Measurements from ENCODE around the gene ZNF598. TPM values are rescaled to one million over a fixed set of nuclear protein-coding genes. Genes with fewer than 3 reads are reported as not detected.

ZNF598 gene
- polyA plus RNA-seq, 2 donors, result 27.9 to 36.4 TPM

- Histone ChIP-seq H3K27ac (ENCODE audit: low read depth in 2 of 2, low read length in 1 of 2) (peak overlapping the region; percentile 97 to 99), H3K36me3 (ENCODE audit: control insufficient read depth in 2 of 2, insufficient read depth in 2 of 2, low read length in 1 of 2) (peaks cover 0 to 34% of the 10 kb centered on the region in 2 donors), H3K27me3 (ENCODE audit: control insufficient read depth in 1 of 2, insufficient read depth in 2 of 2, low read length in 2 of 2) (peaks cover 0 to 2% of the 10 kb centered on the region in 2 donors), H3K4me3 (ENCODE audit: low read depth in 1 of 2, low read length in 2 of 2) (peak overlapping the region; percentile 89 to 100), H3K9me3 (ENCODE audit: control insufficient read depth in 2 of 2, insufficient read depth in 1 of 2, low read depth in 1 of 2, low read length in 1 of 2) (no peaks in the 10 kb centered on the region), H3K4me1 (ENCODE audit: control insufficient read depth in 2 of 2, insufficient read depth in 2 of 2, low read length in 1 of 2) (peaks cover 4 to 19% of the 10 kb centered on the region in 2 donors)
- WGBS, 2 donors, result 2% methylated on average over 22 of the region's 22 CpGs
These were observed 37.1 kb downstream of the ZNF598 start for GRCh38 chr16:1972490-1972877.

- H3K27ac ChIP-seq (ENCODE audit: low read depth in 2 of 2, low read length in 1 of 2), result peak within 1 kb of the TSS; percentile 97 to 99
- peaks cover 0 to under 1% of the 10 kb centered on the region in 2 donors for H3K27me3 ChIP-seq (ENCODE audit: control insufficient read depth in 1 of 2, insufficient read depth in 2 of 2, low read length in 2 of 2)
- H3K36me3 ChIP-seq (ENCODE audit: control insufficient read depth in 2 of 2, insufficient read depth in 2 of 2, low read length in 1 of 2), result peaks cover 0 to 30% of the 10 kb centered on the region in 2 donors
- peak within 1 kb of the TSS; percentile 89 to 100 for H3K4me3 ChIP-seq (ENCODE audit: low read depth in 1 of 2, low read length in 2 of 2)
- WGBS, 2 donors, result 0 to 1% methylated on average over 78 of the region's 78 CpGs
- H3K4me1 ChIP-seq (ENCODE audit: control insufficient read depth in 2 of 2, insufficient read depth in 2 of 2, low read length in 1 of 2), result peaks cover 4 to 14% of the 10 kb centered on the region in 2 donors
- no peaks in the 10 kb centered on the region for H3K9me3 ChIP-seq (ENCODE audit: control insufficient read depth in 2 of 2, insufficient read depth in 1 of 2, low read depth in 1 of 2, low read length in 1 of 2)
These were observed 37.7 kb downstream of the ZNF598 start, which contains the start of gene TBL3 for GRCh38 chr16:1971796-1972489. TSS of gene TBL3 (plus strand) at chr16:1972053. CDS start at chr16:1972165, 112 bp downstream.

- Histone ChIP-seq H3K4me1 (ENCODE audit: control insufficient read depth in 2 of 2, insufficient read depth in 2 of 2, low read length in 1 of 2) (peaks cover 1 to 19% of the 10 kb centered on the region in 2 donors), H3K36me3 (ENCODE audit: control insufficient read depth in 2 of 2, insufficient read depth in 2 of 2, low read length in 1 of 2) (peaks cover 0 to 2% of the 10 kb centered on the region in 2 donors), H3K27me3 (ENCODE audit: control insufficient read depth in 1 of 2, insufficient read depth in 2 of 2, low read length in 2 of 2) (no peaks in the 10 kb centered on the region), H3K9me3 (ENCODE audit: control insufficient read depth in 2 of 2, insufficient read depth in 1 of 2, low read depth in 1 of 2, low read length in 1 of 2) (no peaks in the 10 kb centered on the region), H3K4me3 (ENCODE audit: low read depth in 1 of 2, low read length in 2 of 2) (no peak overlapping the region), H3K27ac (ENCODE audit: low read depth in 2 of 2, low read length in 1 of 2) (no peak overlapping the region)
- 89 to 90% methylated on average over 41 of the region's 41 CpGs for WGBS, 2 donors
These were observed 41.3 kb downstream of the ZNF598 start for GRCh38 chr16:1968146-1968953.

GRCh38 chr16:1966460-1966859 is 43.2 kb downstream of the ZNF598 start, which contains the start of gene RNF151:
TSS of gene RNF151 (plus strand) at chr16:1966856. CDS start at chr16:1966882, 26 bp downstream.
- Histone ChIP-seq H3K27ac (ENCODE audit: low read depth in 2 of 2, low read length in 1 of 2) (peak within 1 kb of the TSS in 1 of 2 donors; percentile 93), H3K9me3 (ENCODE audit: control insufficient read depth in 2 of 2, insufficient read depth in 1 of 2, low read depth in 1 of 2, low read length in 1 of 2) (no peaks in the 10 kb centered on the region), H3K4me3 (ENCODE audit: low read depth in 1 of 2, low read length in 2 of 2) (peak within 1 kb of the TSS; percentile 68 to 89), H3K4me1 (ENCODE audit: control insufficient read depth in 2 of 2, insufficient read depth in 2 of 2, low read length in 1 of 2) (peaks cover 0 to 15% of the 10 kb centered on the region in 2 donors), H3K36me3 (ENCODE audit: control insufficient read depth in 2 of 2, insufficient read depth in 2 of 2, low read length in 1 of 2) (peaks cover 2 to 16% of the 10 kb centered on the region in 2 donors), H3K27me3 (ENCODE audit: control insufficient read depth in 1 of 2, insufficient read depth in 2 of 2, low read length in 2 of 2) (no peaks in the 10 kb centered on the region)
- WGBS, 2 donors, result 93 to 96% methylated on average over 6 of the region's 6 CpGs

- 18% methylated on average over 24 of the region's 24 CpGs for WGBS, 2 donors
- Histone ChIP-seq H3K4me3 (ENCODE audit: low read depth in 1 of 2, low read length in 2 of 2) (peak overlapping the region; percentile 68 to 89), H3K36me3 (ENCODE audit: control insufficient read depth in 2 of 2, insufficient read depth in 2 of 2, low read length in 1 of 2) (peaks cover 2 to 21% of the 10 kb centered on the region in 2 donors), H3K27me3 (ENCODE audit: control insufficient read depth in 1 of 2, insufficient read depth in 2 of 2, low read length in 2 of 2) (no peaks in the 10 kb centered on the region), H3K4me1 (ENCODE audit: control insufficient read depth in 2 of 2, insufficient read depth in 2 of 2, low read length in 1 of 2) (peaks cover 2 to 16% of the 10 kb centered on the region in 2 donors), H3K27ac (ENCODE audit: low read depth in 2 of 2, low read length in 1 of 2) (peak overlapping the region; percentile 93 to 98), H3K9me3 (ENCODE audit: control insufficient read depth in 2 of 2, insufficient read depth in 1 of 2, low read depth in 1 of 2, low read length in 1 of 2) (no peaks in the 10 kb centered on the region)
These were observed 44.1 kb downstream of the ZNF598 start for GRCh38 chr16:1965396-1966001.

- peaks cover 2 to 21% of the 10 kb centered on the region in 2 donors for H3K36me3 ChIP-seq (ENCODE audit: control insufficient read depth in 2 of 2, insufficient read depth in 2 of 2, low read length in 1 of 2)
- WGBS, 2 donors, result 1% methylated on average over 86 to 97 of the region's 97 CpGs
- H3K4me1 ChIP-seq (ENCODE audit: control insufficient read depth in 2 of 2, insufficient read depth in 2 of 2, low read length in 1 of 2), result peaks cover 2 to 19% of the 10 kb centered on the region in 2 donors
These were observed 44.9 kb downstream of the ZNF598 start, which contains the start of gene RPS2 for GRCh38 chr16:1964506-1965395. TSS of gene RPS2 (minus strand) at chr16:1964826. CDS start at chr16:1964625, 201 bp downstream.

GRCh38 chr16:1963806-1964505 is 45.7 kb downstream of the ZNF598 start:
- peak overlapping the region; percentile 93 to 95 for H3K27ac ChIP-seq (ENCODE audit: low read depth in 2 of 2, low read length in 1 of 2)
- H3K4me3 ChIP-seq (ENCODE audit: low read depth in 1 of 2, low read length in 2 of 2), result peak overlapping the region; percentile 68 to 89
- no peaks in the 10 kb centered on the region for H3K9me3 ChIP-seq (ENCODE audit: control insufficient read depth in 2 of 2, insufficient read depth in 1 of 2, low read depth in 1 of 2, low read length in 1 of 2)
- peaks cover 2 to 21% of the 10 kb centered on the region in 2 donors for H3K36me3 ChIP-seq (ENCODE audit: control insufficient read depth in 2 of 2, insufficient read depth in 2 of 2, low read length in 1 of 2)
- H3K4me1 ChIP-seq (ENCODE audit: control insufficient read depth in 2 of 2, insufficient read depth in 2 of 2, low read length in 1 of 2), result peaks cover 2 to 20% of the 10 kb centered on the region in 2 donors
- H3K27me3 ChIP-seq (ENCODE audit: control insufficient read depth in 1 of 2, insufficient read depth in 2 of 2, low read length in 2 of 2), result no peaks in the 10 kb centered on the region
- 5 to 8% methylated on average over 42 to 44 of the region's 44 CpGs for WGBS, 2 donors

More at GRCh38 chr16:1964506-1965395, 44.9 kb downstream of the ZNF598 start, which contains the start of gene RPS2:
- peak within 1 kb of the TSS; percentile 68 to 89 for H3K4me3 ChIP-seq (ENCODE audit: low read depth in 1 of 2, low read length in 2 of 2)
- H3K27ac ChIP-seq (ENCODE audit: low read depth in 2 of 2, low read length in 1 of 2), result peak within 1 kb of the TSS; percentile 95 to 98
- no peaks in the 10 kb centered on the region for H3K27me3 ChIP-seq (ENCODE audit: control insufficient read depth in 1 of 2, insufficient read depth in 2 of 2, low read length in 2 of 2)
- H3K9me3 ChIP-seq (ENCODE audit: control insufficient read depth in 2 of 2, insufficient read depth in 1 of 2, low read depth in 1 of 2, low read length in 1 of 2), result no peaks in the 10 kb centered on the region

Data from esophagus (tissue), 2 donors.